SHP77 (cell line): ENCODE results near the gene TFF2.

Experiments
- DNase-seq, 2 experiments: peaks; one replicate each; lab custom pipeline; 2025; lab: John Stamatoyannopoulos, UW

The TFF2 gene

DNA sequence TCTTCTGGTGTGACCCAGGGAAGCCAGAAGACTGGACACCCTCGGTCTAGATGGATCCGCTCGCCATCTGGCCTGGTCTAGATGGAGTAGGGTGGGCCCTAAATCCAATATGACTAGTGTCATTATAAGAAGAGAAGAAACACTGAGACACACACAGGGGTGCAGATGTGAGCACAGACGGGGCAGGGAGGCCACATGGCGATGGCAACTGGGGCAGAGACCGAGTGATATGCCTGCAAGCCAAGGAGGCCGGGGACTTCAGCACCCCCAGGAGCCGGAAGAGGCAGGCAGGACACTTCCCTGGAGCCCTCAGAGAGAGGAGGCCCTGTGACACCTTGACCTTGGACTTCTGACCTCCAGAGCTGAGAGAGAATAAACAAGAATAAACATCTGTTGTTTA is 30.0 kb downstream of the TFF2 start:
- no peak for DNase-seq

DNA sequence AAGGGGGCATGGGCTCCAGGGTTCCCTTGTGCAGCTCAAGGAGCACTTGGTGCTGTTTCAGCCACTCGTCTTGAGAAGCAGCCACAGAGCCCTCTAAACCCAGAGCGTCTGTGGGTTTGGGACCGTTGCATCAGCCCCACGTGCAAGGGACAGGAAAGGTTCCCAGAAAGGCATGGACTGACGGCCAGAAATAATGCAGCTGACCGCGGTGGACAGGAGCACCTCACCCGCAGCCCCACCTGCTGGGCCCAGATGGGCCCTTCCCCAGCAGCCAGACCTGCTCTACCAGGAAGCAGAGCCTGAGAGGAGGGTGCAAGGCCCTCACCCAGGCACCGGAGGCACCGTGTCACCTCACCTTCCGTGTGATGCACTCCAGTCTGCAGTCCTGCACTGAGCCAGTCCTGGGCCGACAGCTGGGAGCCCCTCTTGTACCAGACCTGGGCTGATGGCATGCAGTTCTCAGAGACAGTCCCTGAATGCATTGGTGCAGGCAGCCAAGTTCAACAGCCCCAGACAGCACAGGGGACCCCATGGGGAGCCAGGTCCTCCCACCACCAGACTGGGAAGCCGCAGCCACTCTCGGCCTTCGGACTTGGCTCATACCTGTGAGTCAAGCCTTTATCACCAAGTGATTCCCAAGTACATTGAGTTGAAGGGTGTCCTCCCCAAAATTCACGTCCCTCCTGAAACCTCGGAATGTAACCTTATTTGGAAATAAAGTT is 30.8 kb downstream of the TFF2 start:
- peak in 1 of 2 experiments; percentile 38 for DNase-seq

DNA sequence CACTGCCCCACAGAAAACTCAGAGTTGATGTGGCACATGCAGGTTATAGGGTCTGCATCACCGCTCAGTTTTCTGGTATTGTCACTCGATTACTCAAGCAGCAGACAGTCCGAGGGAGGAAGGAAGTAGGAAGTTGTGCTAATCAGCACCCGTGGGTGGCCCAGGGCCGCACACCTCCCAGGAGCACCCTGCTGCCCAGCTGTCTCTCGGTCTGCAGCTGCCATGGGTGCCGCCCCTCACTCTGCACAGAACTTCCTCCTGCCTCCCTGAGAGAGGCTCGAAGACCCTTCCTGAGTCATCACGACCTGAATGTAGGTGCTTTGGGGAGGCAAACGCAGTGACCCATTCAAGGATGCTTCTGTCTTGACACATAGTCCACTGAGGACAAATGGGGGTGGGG is 31.4 kb downstream of the TFF2 start:
- peak; percentile 25 to 37 for DNase-seq

DNA sequence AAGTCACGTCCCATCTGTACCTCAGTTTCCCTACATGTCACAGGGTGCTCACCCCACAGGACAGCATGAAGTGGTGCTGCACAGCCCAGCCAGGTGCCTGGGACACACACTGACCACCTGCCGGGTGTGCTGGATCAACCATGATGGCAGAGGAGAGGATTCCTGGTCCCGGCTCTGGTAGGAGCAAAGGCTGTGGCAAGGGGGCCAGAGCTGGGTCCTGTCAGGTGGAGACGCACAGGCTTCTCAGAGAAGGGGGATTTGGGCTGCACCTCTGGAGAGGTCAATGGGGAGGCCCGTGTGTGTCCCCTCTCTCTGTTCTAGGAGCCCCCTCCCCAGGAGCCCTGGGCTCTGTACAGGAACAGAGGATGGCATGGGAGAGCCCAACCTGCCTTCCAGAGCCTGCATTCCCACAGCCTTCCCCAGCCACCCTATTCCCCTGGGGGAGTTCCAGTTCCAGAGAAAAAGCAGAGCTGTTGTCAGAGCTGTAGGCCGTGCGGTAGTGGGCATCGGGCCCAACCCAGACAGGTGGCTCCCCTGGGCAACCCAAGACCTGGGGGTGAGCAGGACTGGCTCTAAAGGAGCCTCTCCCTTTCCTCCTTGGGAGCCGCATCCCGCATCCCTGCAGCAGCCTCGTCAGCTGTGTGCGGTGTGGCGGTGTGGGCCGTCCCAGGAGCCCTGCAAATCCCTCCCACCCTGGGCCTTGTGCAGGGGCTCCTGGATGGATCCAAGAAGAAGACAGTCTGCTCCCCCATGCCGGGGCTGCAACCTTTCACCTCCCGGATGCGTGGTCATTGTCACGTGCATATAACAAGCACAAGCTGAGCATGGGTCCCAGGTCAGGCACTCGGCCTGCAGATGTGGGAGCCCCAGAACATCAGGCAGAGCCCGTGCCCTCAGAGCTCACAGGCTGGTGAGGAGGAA is 32.7 kb downstream of the TFF2 start:
- DNase-seq, result no peak

DNA sequence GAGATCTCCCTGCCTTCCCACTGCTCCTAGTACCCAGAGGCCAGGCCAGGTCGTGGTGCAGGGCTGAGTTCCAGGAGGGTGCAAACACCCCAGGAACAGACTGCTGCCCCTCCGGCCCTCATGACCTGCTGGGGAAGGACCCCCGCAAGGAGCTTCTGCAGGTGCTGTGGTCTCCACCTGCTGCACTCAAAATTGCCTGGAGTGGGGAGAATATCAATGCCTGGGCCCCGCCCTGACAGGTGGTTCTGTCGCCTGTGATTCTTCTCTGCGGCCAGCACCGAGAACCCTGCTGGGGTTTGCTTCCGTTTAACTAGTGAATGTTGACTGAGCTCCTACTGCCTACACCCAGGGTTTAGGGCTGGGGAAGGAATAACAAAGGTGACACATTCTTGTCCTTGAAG is 33.5 kb downstream of the TFF2 start:
- peak in 1 of 2 experiments; percentile 31 for DNase-seq

DNA sequence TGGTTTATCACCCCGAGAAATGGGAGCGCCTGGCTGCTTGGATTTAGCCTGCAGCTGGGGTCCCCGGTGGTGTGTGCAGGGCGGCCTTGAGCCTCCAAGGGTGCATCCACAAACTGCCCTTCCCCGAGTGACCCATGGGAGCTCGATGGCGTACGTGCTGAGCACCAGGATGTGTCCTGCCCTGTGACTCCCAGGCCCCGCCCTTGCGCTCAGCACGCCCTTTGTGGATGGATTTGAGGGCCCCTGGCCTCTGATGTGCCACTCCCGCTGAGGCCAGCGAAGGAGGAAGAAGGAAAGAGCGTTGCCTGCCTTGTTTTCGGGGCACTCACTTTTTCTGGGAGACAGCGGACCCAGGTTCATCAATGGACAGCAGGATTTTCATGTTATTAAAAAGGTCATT is 33.9 kb downstream of the TFF2 start:
- no peak for DNase-seq

DNA sequence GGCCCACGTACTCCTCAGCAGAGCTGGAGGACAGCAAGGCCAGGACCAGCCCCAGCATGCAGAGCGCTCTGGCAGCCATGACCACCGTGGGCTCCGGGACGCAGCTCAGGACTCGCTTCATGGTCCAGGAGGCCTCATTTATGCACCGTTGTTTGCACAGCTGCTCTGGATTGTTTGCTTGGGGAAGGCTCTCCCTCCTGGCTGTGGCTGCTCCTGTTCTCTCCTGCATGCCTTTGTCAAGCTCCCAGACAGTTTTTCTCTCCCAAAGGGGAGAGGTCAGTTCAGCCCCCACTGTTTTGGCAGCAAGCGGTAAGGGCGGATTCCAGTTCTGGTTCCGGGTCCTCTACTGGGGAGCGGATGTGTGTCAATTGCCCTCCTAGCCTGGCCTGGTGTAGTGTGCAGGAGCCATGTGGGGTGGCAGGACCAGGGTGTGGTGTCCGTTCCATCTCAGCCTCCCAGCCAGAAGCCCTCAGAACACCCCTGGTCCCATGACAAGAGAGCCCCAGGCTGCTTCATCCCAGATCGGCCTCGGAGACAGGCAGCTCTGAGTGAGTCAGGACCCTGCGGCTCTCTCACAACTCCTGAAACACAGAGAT is 35.4 kb downstream of the TFF2 start, which contains the start of gene TFF3:
TFF3 (minus strand) TSS at position 114 of the 596 bp plus-strand sequence; CDS start at position 79, 35 bp downstream.
- peak; percentile 97 to 98 for DNase-seq

DNA sequence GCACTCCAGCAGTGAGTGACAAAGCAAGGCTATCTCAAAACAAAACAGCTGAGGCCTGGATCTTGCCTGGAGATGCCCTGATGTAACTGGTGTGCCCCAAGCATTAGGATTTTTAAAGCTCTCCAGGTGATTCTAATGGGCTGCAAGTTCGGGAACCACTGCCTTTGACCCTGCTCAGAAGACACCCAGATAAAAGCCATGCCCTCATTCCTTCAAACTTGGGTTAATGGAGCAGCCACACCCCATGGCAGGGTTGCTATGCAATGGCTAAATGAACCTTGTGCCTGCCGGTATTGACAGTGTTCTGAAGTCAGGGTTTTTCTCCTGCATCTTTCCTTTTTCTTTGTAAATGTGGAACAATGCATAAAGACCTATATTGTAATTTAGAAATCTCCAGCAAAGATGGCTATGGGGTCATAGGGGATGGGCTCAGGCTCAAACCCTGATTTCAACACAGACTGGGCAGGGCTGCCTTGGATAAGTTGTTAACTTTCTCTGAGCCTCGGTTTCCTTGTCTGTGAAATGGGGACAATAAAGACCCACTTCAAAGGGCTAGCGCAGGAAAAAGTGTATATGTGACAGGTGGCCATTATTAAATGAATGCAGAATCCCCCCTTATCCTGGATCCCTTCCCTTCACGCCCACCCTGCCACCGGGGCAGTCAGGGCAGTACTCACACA is 36.0 kb downstream of the TFF2 start:
- DNase-seq, result no peak

DNA sequence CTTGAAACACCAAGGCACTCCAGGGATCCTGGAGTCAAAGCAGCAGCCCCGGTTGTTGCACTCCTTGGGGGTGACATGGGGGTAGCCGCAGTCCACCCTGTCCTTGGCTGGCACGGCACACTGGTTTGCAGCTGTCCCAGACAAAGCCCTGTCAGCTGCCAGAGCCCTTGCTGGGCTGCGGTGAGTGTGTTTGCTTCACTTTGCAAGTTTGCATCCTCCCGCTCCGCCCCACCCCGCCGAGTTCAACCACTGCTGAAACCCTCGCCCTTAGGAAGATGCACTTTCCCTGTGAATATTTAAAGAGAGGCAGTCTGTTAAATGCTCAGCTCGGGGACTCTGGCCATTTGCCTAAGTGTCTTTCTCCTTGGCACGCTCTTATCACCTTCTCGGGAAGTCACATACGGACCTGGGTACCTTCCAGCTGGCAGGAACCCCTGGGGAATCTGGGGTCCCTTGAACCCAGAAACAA is 37.3 kb downstream of the TFF2 start:
- DNase-seq, result peak; percentile 51 to 69

DNA sequence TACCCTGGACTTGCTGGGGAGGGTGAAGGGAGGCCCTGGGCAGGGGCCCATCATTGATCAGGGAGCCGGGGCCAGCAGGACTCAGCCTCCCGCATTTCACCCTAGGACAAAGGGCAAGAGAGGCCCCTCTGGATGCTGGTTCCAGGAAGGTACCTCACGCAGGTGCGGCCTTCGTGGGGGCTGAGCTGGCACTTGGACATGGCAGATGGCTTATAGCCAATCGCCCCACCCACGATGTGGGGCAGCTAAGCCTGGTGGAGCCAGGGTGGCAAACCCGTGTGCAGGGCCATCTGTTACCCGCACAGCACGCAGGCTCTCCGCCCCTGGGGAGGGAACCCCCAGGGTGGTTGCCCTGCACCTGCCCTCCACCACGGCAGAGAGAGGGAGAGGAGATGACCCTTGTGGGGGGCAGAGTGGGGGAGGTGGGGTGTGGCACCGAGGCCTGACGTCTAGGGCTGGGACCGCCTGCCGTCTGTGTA is 38.1 kb downstream of the TFF2 start:
- no peak for DNase-seq

DNA sequence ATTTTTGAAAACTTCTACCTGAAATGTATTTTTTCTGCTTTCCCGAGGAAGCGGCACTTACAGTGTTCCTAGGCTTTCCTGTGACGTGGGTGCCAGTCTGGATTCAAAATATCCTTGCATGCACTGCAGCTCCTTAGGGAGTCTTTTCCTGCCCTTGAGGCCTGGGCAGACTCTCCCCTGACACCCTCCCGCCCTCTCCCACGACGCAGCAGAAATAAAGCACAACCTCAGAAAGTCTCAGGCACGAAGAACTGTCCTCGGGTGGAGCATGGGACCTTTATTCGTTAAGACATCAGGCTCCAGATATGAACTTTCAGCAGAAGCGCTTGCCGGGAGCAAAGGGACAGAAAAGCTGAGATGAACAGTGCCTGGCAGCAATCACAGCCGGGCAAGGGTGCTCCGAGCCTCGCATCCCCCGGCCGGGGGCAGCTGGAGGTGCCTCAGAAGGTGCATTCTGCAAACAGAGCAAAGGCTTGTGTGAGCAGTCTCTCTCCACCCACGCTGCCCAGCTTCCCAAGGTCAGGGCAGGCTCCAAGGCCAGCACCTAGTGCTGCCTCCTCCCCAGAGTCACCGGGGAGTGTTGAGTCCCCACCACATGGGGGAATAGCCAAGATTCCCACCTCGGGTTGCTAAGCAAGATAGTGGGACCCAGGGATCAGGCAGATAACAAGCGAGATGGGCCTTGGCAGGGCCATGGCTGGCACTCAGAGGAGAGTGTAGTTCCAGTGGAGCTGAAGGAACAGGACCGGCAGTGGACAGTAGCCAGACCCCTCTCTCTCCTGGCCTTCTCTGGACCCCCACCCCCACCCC is 38.8 kb downstream of the TFF2 start:
- no peak for DNase-seq

DNA sequence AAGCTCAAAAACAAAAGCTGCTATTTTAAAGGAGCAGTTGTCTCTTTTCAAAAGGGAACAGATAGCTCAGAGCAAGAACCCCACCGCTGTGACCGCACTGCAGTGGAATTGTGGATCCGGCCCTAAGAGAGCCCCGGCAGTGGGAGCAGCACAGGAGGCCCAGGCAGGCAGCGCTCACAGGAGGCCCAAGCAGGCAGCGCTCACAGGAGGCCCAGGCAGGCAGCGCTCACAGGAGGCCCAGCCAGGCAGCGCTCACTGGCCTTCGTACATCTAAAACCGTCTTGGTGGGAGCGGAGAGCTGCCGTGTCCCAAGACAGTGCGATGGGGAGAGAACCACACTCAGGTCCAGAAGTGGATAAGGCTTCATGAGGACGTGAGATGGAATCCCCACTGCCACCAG is 39.6 kb downstream of the TFF2 start:
- DNase-seq, result no peak

DNA sequence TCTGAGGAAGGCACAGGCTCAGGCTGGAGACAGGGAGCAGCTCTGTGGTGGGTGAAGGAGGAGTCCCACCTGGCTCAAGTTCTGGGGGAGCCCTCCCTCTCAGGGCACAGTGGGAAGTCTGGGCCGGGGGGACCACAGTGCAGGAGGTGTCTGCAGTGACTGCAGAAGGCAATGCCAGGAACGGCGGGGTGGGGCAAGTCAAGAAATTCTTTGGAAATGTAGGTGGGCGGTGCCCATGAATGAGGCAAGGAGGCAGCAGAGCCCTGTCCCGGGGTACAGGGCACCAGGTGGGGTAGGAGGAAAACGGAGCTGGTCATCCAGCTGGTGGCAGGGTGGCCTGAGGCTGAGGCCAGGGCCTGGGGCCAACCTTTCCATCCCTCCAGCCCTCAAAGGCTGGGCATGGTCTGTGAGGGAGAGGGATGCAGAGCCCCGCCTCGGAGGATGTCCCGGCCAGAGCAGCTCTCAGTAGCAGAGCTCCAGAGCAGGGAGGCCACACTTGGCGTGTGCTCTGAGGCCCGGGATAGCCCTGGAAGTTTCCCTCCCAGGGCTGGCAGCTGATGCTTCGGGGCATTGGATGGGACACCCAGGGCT is 40.3 kb downstream of the TFF2 start:
- no peak for DNase-seq

DNA sequence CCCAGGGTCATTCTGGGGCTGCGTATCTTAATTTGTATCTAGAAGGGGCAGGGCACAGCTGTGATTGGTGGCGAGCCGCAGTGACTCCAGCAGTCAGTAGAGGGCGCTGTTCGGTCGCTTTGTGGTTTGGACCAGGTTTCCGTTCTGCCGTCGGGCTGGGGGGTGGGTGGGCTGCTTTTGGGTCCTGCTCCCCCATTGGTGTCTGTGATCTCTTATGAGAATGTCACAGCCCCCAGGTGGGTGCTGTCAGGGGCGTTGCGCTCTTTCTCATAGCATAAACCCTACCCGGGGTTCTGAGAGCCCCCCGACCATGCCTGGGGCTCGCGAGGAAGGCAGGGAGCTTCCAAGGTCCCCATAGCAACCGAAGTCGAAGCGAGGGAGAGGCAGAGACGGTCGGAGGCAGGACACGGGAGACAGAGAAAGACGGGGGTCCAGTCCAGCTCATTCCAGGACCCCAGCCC is 41.0 kb downstream of the TFF2 start:
- peak; percentile 36 to 45 for DNase-seq

DNA sequence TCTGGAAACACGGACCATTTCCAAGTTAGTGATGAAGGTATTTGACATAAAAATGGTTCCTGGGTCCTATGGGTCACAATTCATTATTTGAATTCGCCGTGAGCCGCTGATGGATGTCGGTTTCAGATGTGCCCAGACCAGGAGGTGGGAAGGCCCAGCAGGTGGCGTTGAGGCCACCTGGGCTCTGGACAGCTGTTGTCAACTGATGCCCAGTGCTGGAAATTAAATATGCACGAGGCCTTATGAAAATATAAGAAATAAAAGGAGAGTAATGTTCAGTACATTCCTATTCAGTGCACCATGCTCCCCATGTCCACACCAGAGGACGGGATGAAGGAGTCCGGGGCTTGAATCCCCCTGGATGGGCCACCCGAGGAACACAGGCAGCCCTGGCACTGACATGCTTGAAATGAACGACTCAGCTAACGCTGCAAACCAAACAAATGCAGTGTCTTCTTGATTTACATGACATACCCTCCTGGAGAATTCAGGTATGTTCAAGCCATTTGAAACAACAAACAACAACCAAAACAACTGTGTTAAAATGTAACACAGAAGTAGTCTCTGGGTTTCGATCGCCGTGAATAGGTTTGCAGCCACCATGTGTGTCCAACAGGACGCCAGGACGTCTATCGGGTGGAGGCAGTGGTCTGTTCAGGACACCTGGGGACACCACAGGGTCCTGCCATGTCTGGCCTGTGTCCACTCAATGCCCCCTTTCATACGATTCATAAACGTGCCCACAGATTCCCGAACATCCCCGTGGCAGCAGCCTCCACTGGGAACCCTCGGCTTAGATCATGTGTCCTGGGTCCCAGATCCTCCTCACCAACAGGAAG is 41.7 kb downstream of the TFF2 start:
- peak; percentile 19 to 25 for DNase-seq

DNA sequence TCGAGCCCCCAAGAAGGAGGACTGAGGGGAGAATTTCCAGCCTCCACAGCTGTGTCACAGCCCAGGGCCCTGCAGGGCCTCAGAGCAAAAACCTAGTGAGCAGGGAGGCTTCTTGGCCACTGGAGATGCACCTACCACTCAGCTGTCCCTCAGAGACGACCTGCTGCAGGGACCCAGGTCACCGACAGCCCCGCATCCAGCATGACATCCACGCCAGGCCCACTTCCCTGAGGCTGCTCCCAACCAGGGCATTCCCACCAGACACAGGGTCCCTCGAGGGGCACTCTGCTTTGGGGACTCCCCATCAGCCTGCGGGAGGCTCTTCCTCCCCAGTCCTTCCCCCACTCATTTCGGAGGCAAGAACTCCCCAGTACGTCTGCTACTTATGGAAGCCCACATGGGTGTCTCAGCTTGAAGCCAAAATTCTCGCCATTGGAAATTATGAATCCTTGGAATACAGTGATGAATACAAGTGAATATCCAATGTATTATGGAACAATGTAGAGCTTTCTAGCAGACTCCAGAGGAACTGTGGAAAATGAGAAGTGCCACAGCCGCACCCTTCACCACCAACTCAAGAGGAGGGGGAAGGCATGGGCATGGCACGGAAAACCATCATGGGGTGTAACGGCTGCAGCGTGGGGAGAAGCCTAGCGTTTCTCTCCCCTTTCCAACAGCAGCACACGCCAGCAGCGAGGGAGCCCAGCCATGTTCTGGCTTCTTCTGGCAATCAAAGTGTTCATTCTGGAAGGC is 42.5 kb downstream of the TFF2 start:
- DNase-seq, result no peak

DNA sequence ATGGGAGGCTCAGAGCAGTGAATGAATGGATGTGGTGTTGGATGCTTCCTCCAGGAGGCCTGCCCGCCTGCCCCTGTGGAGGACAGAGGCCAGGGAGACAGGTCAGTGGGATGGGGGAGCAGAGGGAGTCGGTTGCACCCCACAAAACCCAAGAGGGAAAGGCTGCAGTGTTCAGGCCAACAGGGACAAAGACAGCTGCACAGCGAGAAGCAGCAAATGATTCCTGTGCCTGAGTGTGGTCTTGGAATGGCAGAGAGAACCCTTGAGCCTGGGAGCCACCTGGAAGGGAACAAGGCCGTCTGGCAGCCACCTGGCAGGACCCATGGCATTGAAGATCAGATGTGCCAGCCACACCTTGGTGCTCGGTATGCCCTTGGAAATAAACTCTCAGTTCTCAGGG is 43.7 kb downstream of the TFF2 start:
- DNase-seq, result no peak

DNA sequence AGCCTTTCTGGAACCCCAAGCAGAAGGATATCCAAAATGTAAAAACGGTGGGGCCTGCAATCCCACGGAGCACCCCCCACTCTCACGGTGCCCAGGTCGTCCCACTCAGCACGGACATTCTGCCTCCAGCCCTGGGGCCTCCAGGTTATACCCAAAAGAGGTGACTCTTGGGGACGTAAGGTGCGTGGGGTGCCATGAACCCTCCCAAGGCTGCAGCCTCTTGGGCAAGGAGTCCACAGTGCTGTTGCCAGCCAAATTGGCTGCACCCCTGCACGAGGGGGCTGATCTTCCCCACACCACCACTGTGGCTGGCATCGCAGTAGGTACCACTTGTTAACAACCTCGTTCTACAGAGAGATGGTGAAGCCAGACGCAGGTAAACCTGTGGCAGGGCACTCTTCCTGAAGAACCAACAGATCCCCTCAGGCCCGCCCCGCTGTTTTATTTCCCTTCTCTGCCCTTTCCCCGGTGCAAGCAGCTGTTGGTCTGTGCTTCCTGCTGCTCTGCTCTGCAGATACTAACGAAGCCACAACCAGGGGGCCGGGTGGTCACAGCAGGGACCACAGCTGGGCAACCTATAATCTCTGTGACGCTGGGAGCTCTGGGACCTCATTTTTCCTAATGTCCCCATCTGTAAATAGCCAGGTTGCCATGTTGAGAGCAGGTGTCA is 44.3 kb downstream of the TFF2 start:
- no peak for DNase-seq
